HG02840 (cell line): ENCODE data around the gene TEX54.

Experiments
- ATAC-seq: cut with Tn5 transposase; IDR thresholded peaks from one replicate; pipeline ENCODE4 v1.9.1; 2021; ENCODE audit warnings: mild to moderate bottlenecking, moderate library complexity, moderate number of reproducible peaks; ENCODE audit not compliant: unreplicated experiment, low FRiP score

TEX54 gene

GRCh38 chr11:62792202-62792575, 40.5 kb downstream of the TEX54 start:
- no peak for ATAC-seq

GRCh38 chr11:62791501-62792201, 41.0 kb downstream of the TEX54 start, which contains the start of gene TMEM223:
Gene TMEM223 (minus strand): TSS chr11:62792006. CDS start chr11:62791994, 12 bp downstream.
- peak; percentile 46 for ATAC-seq

GRCh38 chr11:62789576-62789975, 43.1 kb downstream of the TEX54 start:
- ATAC-seq: no peak

- ATAC-seq: no peak
These were observed 43.6 kb downstream of the TEX54 start for GRCh38 chr11:62788991-62789390.

GRCh38 chr11:62787005-62787759, 45.5 kb downstream of the TEX54 start, which contains the start of gene TMEM179B:
Gene TMEM179B (plus strand): TSS chr11:62787402. CDS start chr11:62787432, 30 bp downstream.
- peak; percentile 61 for ATAC-seq

- peak; percentile 63 for ATAC-seq
These were observed 46.2 kb downstream of the TEX54 start for GRCh38 chr11:62786318-62787004.

- ATAC-seq: no peak
These were observed 49.9 kb downstream of the TEX54 start for GRCh38 chr11:62782753-62783152.
